Measurements from ENCODE around the gene EHBP1L1. TPM values are rescaled to one million over a fixed set of nuclear protein-coding genes. Genes with fewer than 3 reads are reported as not detected.
A peak's percentile ranks its signal among the peaks of the same experiment; 100 is the strongest.

EHBP1L1 gene
- total RNA-seq, 1 donor, result 58.6 TPM

GRCh38 chr11:65574109-65574810 is 1.6 kb upstream of the EHBP1L1 start:
- H2AFZ ChIP-seq (ENCODE audit: low read length), result no peak overlapping the region
- peak; percentile 62 for TF ChIP-seq CTCF (IDR thresholded peaks at IDR 0.05; ENCODE audit: extremely low read depth, low read depth, low read length)
- peaks cover 60% of the 10 kb centered on the region for H3K4me1 ChIP-seq (ENCODE audit: insufficient read depth, low read length)
- H3K36me3 ChIP-seq (ENCODE audit: insufficient read depth, low read length), result peaks cover 9% of the 10 kb centered on the region
- H4K20me1 ChIP-seq (ENCODE audit: insufficient read depth, low read length), result peaks cover 27% of the 10 kb centered on the region
- peak overlapping the region; percentile 95 for H3K4me2 ChIP-seq (ENCODE audit: insufficient read depth, low read length)
- peak overlapping the region; percentile 98 for H3K4me3 ChIP-seq (ENCODE audit: insufficient read depth, low read length)
- H3K27ac ChIP-seq (ENCODE audit: low read depth, low read length), result peak overlapping the region; percentile 9
- H3K9me3 ChIP-seq (ENCODE audit: low read depth, low read length), result no peaks in the 10 kb centered on the region
- H3K27me3 ChIP-seq (ENCODE audit: insufficient read depth, low read length), result no peaks in the 10 kb centered on the region
- H3K79me2 ChIP-seq (ENCODE audit: insufficient read depth, low read length), result peaks cover 68% of the 10 kb centered on the region
- DNase-seq (ENCODE audit: insufficient read length, low spot score, missing footprints), result peak; percentile 100

GRCh38 chr11:65574811-65575567 is 864 bp upstream of the EHBP1L1 start:
- no peaks in the 10 kb centered on the region for H3K9me3 ChIP-seq (ENCODE audit: low read depth, low read length)
- no peaks in the 10 kb centered on the region for H3K27me3 ChIP-seq (ENCODE audit: insufficient read depth, low read length)
- H2AFZ ChIP-seq (ENCODE audit: low read length), result no peak overlapping the region
- H3K27ac ChIP-seq (ENCODE audit: low read depth, low read length), result peak overlapping the region; percentile 9
- peaks cover 65% of the 10 kb centered on the region for H3K79me2 ChIP-seq (ENCODE audit: insufficient read depth, low read length)
- no peak for TF ChIP-seq CTCF (IDR thresholded peaks at IDR 0.05; ENCODE audit: extremely low read depth, low read depth, low read length)
- peak; percentile 95 for DNase-seq (ENCODE audit: insufficient read length, low spot score, missing footprints)
- H3K4me3 ChIP-seq (ENCODE audit: insufficient read depth, low read length), result peak overlapping the region; percentile 77
- peaks cover 29% of the 10 kb centered on the region for H4K20me1 ChIP-seq (ENCODE audit: insufficient read depth, low read length)
- peaks cover 55% of the 10 kb centered on the region for H3K4me1 ChIP-seq (ENCODE audit: insufficient read depth, low read length)
- peak overlapping the region; percentile 82 for H3K4me2 ChIP-seq (ENCODE audit: insufficient read depth, low read length)
- H3K36me3 ChIP-seq (ENCODE audit: insufficient read depth, low read length), result peaks cover 16% of the 10 kb centered on the region

GRCh38 chr11:65576232-65576866 is 496 bp downstream of the EHBP1L1 start:
- no peak overlapping the region for H2AFZ ChIP-seq (ENCODE audit: low read length)
- H3K4me1 ChIP-seq (ENCODE audit: insufficient read depth, low read length), result peaks cover 48% of the 10 kb centered on the region
- H3K79me2 ChIP-seq (ENCODE audit: insufficient read depth, low read length), result peaks cover 54% of the 10 kb centered on the region

More at GRCh38 chr11:65576232-65576866, 496 bp downstream of the EHBP1L1 start:
- Histone ChIP-seq H3K27ac (ENCODE audit: low read depth, low read length) (peak overlapping the region; percentile 81), H3K4me2 (ENCODE audit: insufficient read depth, low read length) (peak overlapping the region; percentile 91), H4K20me1 (ENCODE audit: insufficient read depth, low read length) (peaks cover 32% of the 10 kb centered on the region), H3K27me3 (ENCODE audit: insufficient read depth, low read length) (no peaks in the 10 kb centered on the region), H3K9me3 (ENCODE audit: low read depth, low read length) (no peaks in the 10 kb centered on the region), H3K4me3 (ENCODE audit: insufficient read depth, low read length) (peak overlapping the region; percentile 77), H3K36me3 (ENCODE audit: insufficient read depth, low read length) (peaks cover 29% of the 10 kb centered on the region)
- peak; percentile 94 for DNase-seq (ENCODE audit: insufficient read length, low spot score, missing footprints)
- no peak for TF ChIP-seq CTCF (IDR thresholded peaks at IDR 0.05; ENCODE audit: extremely low read depth, low read depth, low read length)

Data from osteoblast (primary cell).